HEK293 (cell line): Measurements from ENCODE around the gene ARHGAP25.

Source experiments
- GLI4 ChIP-seq: fragments of 450-650 bp; formaldehyde crosslinking; IDR thresholded peaks from 2 replicates; pipeline ENCODE4 v1.5.1; 2016; ENCODE audit warnings: missing biosample characterization, missing genetic modification characterization
- ZBTB1 ChIP-seq: fragments of 450-650 bp; formaldehyde crosslinking; IDR thresholded peaks from 2 replicates; pipeline ENCODE4 v1.5.1; 2016; ENCODE audit warnings: missing biosample characterization, missing genetic modification characterization
- ZFP3 ChIP-seq: fragments of 450-650 bp; formaldehyde crosslinking; IDR thresholded peaks from 2 replicates; pipeline ENCODE4 v1.5.1; 2016; ENCODE audit warnings: low read depth, missing biosample characterization, missing genetic modification characterization
- ZNF221 ChIP-seq: fragments of 450-650 bp; formaldehyde crosslinking; IDR thresholded peaks from 2 replicates; pipeline ENCODE4 v1.5.1; 2017; ENCODE audit warnings: missing biosample characterization, missing genetic modification characterization, borderline replicate concordance
- TF ChIP-seq, protein P1 (sequence below): fragments of 450-650 bp; formaldehyde crosslinking; IDR thresholded peaks from 2 replicates; pipeline ENCODE4 v1.5.1; 2016; ENCODE audit warnings: missing biosample characterization, missing genetic modification characterization
- TF ChIP-seq, protein P2 (sequence below): fragments of 450-650 bp; formaldehyde crosslinking; IDR thresholded peaks from 2 replicates; pipeline ENCODE4 v1.5.1; 2017; ENCODE audit warnings: missing biosample characterization, missing genetic modification characterization

DNA sequence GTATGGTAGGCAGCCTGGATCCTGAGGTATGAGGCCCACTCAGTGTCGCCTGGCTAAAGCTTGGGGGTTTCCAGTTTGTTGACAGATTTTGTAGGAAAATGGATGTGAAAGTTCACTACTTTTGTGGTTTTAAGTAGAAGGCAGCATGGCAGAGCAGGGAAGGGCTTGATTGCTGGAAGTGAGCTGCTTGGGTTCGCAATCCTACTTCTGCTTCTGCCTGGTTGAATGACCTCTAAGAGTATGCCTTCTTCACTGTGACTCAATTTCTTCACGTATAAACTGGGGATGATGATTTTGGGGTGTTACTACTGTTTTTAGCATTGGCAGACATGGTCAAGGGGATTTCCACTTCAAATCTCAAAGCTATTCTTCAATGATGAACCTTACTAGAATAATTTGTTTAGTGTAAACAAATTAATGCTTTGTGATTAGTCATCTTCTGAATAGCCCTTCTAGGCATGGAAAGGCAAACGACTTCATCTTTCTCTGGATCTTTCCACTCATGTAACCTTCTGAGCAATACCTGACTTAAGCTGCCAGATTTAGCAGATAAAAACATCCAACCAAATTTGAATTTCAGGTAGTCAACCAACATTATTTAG, 123.3 kb downstream of the ARHGAP25 start:
- TF ChIP-seq, protein P1, sequence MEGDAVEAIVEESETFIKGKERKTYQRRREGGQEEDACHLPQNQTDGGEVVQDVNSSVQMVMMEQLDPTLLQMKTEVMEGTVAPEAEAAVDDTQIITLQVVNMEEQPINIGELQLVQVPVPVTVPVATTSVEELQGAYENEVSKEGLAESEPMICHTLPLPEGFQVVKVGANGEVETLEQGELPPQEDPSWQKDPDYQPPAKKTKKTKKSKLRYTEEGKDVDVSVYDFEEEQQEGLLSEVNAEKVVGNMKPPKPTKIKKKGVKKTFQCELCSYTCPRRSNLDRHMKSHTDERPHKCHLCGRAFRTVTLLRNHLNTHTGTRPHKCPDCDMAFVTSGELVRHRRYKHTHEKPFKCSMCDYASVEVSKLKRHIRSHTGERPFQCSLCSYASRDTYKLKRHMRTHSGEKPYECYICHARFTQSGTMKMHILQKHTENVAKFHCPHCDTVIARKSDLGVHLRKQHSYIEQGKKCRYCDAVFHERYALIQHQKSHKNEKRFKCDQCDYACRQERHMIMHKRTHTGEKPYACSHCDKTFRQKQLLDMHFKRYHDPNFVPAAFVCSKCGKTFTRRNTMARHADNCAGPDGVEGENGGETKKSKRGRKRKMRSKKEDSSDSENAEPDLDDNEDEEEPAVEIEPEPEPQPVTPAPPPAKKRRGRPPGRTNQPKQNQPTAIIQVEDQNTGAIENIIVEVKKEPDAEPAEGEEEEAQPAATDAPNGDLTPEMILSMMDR (tag by site-specific recombination): no peak
- TF ChIP-seq ZNF221 (tag by site-specific recombination) (no peak), ZFP3 (tag by site-specific recombination) (no peak), GLI4 (tag by site-specific recombination) (no peak), ZBTB1 (tag by site-specific recombination) (no peak)
- TF ChIP-seq, protein P2, sequence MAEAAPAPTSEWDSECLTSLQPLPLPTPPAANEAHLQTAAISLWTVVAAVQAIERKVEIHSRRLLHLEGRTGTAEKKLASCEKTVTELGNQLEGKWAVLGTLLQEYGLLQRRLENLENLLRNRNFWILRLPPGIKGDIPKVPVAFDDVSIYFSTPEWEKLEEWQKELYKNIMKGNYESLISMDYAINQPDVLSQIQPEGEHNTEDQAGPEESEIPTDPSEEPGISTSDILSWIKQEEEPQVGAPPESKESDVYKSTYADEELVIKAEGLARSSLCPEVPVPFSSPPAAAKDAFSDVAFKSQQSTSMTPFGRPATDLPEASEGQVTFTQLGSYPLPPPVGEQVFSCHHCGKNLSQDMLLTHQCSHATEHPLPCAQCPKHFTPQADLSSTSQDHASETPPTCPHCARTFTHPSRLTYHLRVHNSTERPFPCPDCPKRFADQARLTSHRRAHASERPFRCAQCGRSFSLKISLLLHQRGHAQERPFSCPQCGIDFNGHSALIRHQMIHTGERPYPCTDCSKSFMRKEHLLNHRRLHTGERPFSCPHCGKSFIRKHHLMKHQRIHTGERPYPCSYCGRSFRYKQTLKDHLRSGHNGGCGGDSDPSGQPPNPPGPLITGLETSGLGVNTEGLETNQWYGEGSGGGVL (tag by site-specific recombination): no peak
